Liver (tissue), 3 donors: ENCODE data around the gene TECPR1.

ENCODE experiments used
- CTCF ChIP-seq: fragments of 150-350 bp; IDR thresholded peaks from 2 replicates; pipeline ENCODE4 v1.5.1; 2017; ENCODE audit warnings: improper control_type of control experiment, low read depth, low read length; ENCODE audit not compliant: missing input control
- JUND ChIP-seq, 2 donors: IDR thresholded peaks; 2 replicates each; pipeline ENCODE4 v1.6.1; 2016; ENCODE audit warnings: antibody characterized with exemption in 2 of 2
- REST ChIP-seq: IDR thresholded peaks from 2 replicates; pipeline ENCODE4 v1.6.1; 2016; ENCODE audit warnings: antibody characterized with exemption, mild to moderate bottlenecking
- SP1 ChIP-seq: IDR thresholded peaks from 2 replicates; pipeline ENCODE4 v1.6.1; 2018; ENCODE audit warnings: antibody characterized with exemption, mild to moderate bottlenecking
- donor health status: healthy.
- donor health status: healthy.

GRCh38 chr7:98244871-98245270, 7.2 kb downstream of the TECPR1 start:
- TF ChIP-seq CTCF = no peak
- no peak for TF ChIP-seq JUND (IDR thresholded peaks at IDR 0.05)
- no peak for TF ChIP-seq REST
- no peak for TF ChIP-seq SP1
